C4-2B (cell line): ENCODE results near the gene ZNF609.
"Not testable (repeated sequence)": the region's sequence is repeated elsewhere in the genome, so short reads cannot be mapped to it uniquely, and the experiment has no call there.

Experiments used
- H3K27ac ChIP-seq: fragments of 450-650 bp; 2 replicates; pipeline ENCODE4 v1.5.1; 2017
- CTCF ChIP-seq: fragments of 450-650 bp; conservative IDR thresholded peaks from 2 replicates; pipeline ENCODE4 v1.5.1; 2017; ENCODE audit warnings: mild to moderate bottlenecking
- ZFX ChIP-seq: fragments of 450-650 bp; IDR thresholded peaks from 2 replicates; pipeline ENCODE4 v1.6.1; 2017

Gene ZNF609

GRCh38 chr15:64586259-64586870, 126.0 kb downstream of the ZNF609 start:
- TF ChIP-seq ZFX (no peak), CTCF (no peak)
- no peak overlapping the region for H3K27ac ChIP-seq

- TF ChIP-seq CTCF (no peak), ZFX (no peak)
- H3K27ac ChIP-seq = no peak overlapping the region
Measured at GRCh38 chr15:64586984-64587383, 126.6 kb downstream of the ZNF609 start.

- H3K27ac ChIP-seq = no peak overlapping the region
- TF ChIP-seq ZFX (no peak), CTCF (no peak)
Measured at GRCh38 chr15:64589435-64590084, 129.2 kb downstream of the ZNF609 start.

- H3K27ac ChIP-seq = not testable (repeated sequence)
Measured at GRCh38 chr15:64592845-64593244, 132.5 kb downstream of the ZNF609 start.

GRCh38 chr15:64596701-64597476, 136.5 kb downstream of the ZNF609 start:
- TF ChIP-seq ZFX = no peak
- no peak for TF ChIP-seq CTCF
- H3K27ac ChIP-seq = no peak overlapping the region

GRCh38 chr15:64597477-64597822, 137.1 kb downstream of the ZNF609 start:
- no peak for TF ChIP-seq ZFX
- TF ChIP-seq CTCF = no peak
- no peak overlapping the region for H3K27ac ChIP-seq

- no peak overlapping the region for H3K27ac ChIP-seq
- no peak for TF ChIP-seq CTCF
- no peak for TF ChIP-seq ZFX
Measured at GRCh38 chr15:64599226-64599625, 138.8 kb downstream of the ZNF609 start.
